Measurements from ENCODE around the gene TPBGL.

TPBGL gene

GRCh38 chr11:75240311-75241035 lies at the start of gene TPBGL:
Gene TPBGL (plus strand): TSS chr11:75240774. CDS start chr11:75241050, 276 bp downstream.
- no peak for DNase-seq

DNA sequence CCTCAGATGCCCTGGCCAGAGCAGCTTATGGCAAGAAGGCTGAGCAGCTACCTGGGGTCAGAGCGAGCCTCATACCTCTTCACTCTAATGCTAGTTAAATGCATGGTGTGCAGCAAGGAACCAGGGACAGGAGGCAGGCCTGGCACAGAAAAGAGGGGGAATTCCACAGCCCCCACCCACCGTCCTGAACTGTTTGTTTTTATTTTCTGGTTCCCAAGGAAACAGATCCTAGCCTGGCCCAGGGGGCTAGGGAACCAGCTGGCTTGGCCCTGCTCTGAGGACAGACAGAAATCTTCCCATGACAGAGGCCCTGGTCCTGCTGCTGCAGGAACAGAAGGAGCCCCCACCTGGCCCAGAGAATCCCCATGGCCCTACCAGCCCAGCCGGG lies 49.2 kb upstream of the TPBGL start:
- no peak for DNase-seq

GRCh38 chr11:75193271-75193670 lies 47.3 kb upstream of the TPBGL start:
- DNase-seq, result no peak

- DNase-seq, result no peak
Observed at GRCh38 chr11:75193711-75194110, 46.9 kb upstream of the TPBGL start.

DNA sequence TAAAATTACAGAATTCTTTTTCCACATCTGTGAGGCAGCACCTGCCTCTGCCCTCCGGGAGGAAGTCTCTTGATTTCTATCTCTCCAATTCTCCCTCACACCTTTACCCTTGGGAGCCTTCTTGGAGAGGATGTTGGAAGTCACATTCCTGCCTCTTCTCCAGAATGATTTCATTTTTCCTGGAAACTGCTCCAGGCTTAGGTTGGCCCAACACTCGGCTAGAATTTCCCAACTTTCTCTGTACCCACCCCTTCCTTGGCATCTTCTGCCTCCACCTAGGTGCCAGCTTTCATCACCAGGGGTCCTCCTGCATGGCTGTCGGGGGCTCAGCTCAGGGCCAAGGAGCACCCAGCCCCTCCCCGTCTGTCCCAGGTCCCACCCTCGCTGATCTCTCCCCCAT lies 46.4 kb upstream of the TPBGL start:
- DNase-seq, result no peak

GRCh38 chr11:75195167-75195962 lies 45.2 kb upstream of the TPBGL start:
- peak; percentile 93 for DNase-seq

DNA sequence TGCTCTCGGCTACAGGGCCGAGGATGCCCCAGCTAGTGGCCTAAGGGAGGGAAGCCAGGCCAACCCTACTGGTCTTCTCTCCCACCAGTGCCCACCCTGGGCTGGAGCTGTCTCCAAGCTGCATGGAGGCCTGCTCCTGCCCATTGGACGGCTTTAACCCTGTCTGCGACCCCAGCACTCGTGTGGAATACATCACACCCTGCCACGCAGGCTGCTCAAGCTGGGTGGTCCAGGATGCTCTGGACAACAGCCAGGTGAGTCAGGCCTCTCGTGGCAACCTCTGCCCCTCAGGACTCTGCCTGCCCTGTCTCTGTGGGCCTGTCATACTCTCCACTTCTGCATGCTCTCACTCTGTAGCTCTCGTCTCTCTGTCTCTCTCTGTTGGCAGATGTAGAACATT lies 44.1 kb upstream of the TPBGL start:
- DNase-seq, result no peak

DNA sequence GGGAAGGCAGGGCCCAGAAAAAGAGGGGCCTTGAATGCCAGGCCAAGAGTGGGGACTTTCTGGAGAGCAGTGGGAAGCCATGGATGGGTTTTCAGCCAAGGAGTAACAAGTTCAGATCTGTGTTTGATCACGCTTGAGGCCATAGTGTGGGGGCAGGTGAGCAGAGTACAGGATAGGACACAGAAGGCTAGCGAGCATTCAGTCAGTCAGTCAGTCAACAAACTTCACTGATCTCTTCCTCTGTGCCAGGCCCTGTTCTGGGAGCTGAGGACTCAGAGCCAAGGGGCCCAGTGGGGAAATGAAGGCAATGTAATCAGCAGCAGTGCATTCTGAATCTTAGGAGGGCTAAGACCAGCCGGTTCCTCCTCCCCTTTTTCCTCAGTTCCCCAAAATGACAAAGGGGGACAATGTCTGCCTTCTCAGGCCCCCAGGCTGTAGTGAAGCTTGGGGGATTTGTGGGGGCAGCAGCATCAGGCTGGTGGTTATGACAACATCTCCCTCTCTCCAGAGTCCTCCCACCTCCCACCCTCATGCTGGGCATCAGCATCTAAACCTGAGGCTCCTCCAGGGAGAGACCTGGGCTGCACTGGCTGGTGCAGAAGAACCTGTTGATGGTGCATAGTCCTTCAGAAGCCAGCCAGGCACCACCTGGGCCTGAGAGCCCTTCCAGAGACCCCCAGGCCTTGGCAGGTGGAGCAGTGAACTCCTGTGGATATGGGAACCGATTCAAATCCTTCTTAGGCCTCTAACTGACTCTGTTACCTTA lies 42.9 kb upstream of the TPBGL start:
- DNase-seq, result no peak

- no peak for DNase-seq
Observed at GRCh38 chr11:75198278-75198973, 42.1 kb upstream of the TPBGL start.

DNA sequence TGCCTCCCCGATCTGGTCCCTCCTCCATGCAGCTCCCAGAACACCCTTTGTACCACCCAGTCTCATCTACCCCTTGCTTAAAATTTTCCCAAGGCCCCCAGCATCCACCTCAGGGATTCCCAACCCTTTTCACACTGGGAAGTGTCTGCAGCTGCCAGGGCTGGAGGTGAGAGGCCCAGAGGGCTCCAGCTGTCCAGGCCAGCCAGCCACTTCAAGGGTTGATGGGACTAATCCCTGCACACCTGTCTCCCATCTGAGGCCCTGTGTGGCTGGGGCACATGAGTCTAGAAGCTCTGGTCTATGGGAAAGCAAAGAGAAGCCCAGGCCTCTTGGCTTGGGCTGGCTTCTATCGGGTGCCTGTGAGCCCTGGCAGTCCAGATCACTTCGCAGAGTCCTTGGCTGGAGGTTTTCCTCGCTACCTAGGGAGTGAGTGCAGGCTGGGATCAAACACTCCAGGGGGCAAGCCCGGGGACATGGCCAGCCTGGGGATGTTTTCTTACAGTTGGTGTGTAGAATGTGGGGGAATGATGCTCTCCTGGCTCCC lies 41.1 kb upstream of the TPBGL start:
- peak; percentile 61 for DNase-seq

GRCh38 chr11:75200051-75200450 lies 40.5 kb upstream of the TPBGL start:
- DNase-seq, result no peak

- DNase-seq, result no peak
Observed at GRCh38 chr11:75200531-75200930, 40.0 kb upstream of the TPBGL start.

DNA sequence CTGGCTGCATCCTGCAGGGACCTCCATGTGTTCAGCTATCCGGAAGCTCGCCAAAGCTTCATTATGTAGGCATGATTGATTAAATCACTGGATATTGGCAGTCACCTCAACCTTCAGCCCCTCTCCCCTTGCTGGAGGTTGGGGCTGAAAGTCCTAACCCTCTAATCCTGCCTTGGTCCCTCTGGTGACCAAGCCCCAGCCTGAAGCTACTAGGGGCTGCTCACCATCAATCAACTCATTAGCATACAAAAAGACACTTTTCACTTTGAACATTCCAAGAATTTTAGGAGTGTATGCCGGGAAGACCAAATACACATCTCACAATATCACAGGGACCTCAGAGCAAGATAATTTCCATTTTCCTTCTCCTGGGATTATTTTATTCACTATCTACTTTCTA lies 38.8 kb upstream of the TPBGL start:
- no peak for DNase-seq

- DNase-seq, result no peak
Observed at GRCh38 chr11:75202195-75202594, 38.4 kb upstream of the TPBGL start.

- no peak for DNase-seq
Observed at GRCh38 chr11:75203138-75203537, 37.4 kb upstream of the TPBGL start.

GRCh38 chr11:75203641-75204011 lies 36.9 kb upstream of the TPBGL start:
- DNase-seq, result no peak

DNA sequence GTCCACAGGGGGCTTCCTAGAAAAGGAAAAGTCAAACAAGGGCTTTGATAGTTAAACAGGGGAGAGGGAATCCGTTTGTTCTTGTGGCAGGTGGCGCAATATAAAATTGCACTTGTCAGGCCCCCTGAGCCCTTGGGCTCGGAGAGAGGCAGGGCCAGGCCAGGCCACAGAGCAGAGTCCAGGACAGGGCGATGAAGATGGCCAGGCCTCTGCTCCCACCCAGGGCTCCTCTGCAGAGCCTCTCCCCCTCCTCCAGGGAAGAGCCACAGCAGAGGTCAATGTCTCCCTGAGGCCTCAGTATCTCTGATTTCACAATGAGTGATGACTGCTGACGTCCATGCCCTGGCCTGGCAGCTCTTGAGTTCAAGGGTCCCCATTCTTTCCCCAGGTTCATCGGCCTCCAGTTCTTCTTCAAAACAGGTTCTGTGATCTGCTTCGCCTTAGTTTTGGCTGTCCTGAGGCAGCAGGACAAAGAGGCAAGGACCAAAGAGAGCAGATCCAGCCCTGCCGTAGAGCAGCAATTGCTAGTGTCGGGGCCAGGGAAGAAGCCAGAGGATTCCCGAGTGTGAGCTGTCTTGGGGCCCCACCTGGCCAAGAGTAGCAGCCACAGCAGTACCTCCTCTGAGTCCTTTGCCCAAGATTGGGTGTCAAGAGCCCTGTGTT lies 36.4 kb upstream of the TPBGL start:
- no peak for DNase-seq

DNA sequence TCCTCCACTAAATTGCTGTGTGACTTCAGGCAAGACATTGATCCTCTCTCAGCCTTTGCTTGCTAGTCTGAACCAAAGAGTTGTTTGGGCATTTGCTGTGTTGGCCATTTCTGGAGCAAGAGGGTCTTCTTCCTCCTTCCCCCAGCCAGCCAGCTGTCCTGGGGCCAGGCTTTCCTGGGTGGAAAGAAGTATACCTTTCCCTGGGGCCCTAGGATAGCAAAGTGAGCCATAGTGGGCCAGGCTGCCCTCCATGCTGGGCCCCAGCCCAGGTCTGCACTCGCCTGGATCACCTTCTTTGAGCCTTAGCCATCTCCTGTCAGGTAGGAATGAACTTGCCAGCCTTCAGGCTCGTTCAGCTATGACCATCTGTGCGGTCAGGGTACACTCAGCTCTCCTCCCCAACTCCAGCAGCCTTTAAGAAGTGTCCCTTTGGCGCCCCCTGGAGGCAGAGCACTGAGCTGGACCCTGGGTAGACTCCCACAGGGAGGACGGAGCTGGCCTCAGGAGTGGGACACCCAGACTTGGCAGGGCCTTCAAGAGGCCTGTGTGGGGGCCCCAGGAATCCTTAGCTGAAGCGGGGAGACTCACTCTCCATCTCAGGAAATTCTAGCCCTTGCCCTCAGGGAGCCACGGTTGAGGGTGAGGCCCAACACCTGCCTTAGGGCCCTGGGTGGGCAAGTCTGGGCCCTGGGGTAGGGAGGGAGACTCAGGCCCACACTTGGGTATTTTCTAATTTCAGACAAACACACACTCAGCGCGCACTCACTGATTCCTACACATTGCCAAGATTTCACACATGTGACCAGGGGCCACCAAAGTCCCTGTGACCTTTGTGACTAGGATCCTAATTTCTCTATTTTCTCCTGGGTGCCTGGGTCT lies 35.6 kb upstream of the TPBGL start:
- DNase-seq, result peak; percentile 85

- no peak for DNase-seq
Observed at GRCh38 chr11:75205564-75206020, 35.0 kb upstream of the TPBGL start.

DNA sequence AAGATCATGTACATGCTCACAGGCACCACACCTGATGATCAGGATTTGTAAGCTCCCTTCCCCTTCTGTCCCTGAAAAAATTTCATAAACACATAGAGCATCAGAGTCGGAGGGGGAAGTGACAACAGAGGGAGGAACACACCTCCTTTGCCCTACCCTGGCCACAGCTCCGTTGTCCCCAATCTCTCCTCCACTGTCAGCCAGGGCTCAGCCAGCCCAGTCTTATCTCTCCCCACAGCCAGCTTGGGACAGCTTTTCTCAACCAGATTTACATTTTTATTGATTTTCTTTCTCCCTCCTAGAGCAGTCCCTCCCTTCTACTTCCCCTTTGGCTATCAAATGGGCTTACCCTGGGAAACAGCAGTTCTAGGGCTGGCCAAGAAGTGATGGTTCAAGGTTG lies 32.1 kb upstream of the TPBGL start:
- no peak for DNase-seq

DNA sequence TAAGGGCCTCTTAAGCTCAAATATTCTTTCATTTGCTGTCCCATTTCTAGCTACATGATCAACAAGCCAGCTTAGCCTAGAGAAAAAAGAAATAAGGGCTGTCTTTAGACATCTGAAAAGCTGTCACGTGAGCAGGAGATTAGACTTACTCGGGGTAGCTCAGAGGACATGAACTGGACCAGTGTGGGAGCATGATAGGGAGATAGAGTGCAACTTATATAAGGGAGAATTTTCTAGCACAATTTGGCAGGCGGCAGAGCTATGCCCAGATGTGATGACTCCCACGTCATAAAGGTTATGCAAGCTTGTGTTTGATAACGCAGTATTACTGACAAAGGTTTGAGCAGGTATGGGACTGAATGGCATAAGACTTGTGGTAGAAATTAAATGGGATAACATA lies 28.2 kb upstream of the TPBGL start:
- DNase-seq, result no peak

All from NCI-H1092 (cell line).